Neural cell (in vitro differentiated cells): ENCODE measurements around the gene NCOR1. TPM values are rescaled to one million over a fixed set of nuclear protein-coding genes. Genes with fewer than 3 reads are reported as not detected.
"Not testable (repeated sequence)": the region's sequence is repeated elsewhere in the genome, so short reads cannot be mapped to it uniquely, and the experiment has no call there.

ENCODE experiments used
- H2AFZ ChIP-seq: fragments of 200-600, 300-800 bp; sonication (generic), shearing (Covaris generic); 2 replicates; pipeline ENCODE4 v1.6.0; 2014; ENCODE audit warnings: low read depth, mild to moderate bottlenecking, antibody characterized with exemption, low read length, moderate library complexity
- H3F3A ChIP-seq: fragments of 200-600 bp; shearing (Covaris generic); 2 replicates; pipeline ENCODE4 v1.6.1; 2016; ENCODE audit warnings: mild to moderate bottlenecking, moderate library complexity, mixed read lengths, antibody characterized with exemption, low read length; ENCODE audit not compliant: insufficient read depth, poor library complexity, severe bottlenecking
- H3K27ac ChIP-seq: fragments of 200-600, 300-800 bp; sonication (generic), shearing (Covaris generic); 2 replicates; pipeline ENCODE4 v1.5.1; 2014; ENCODE audit warnings: mild to moderate bottlenecking, low read length, moderate library complexity
- H3K27me3 ChIP-seq: fragments of 300-800, 200-600 bp; sonication (generic), shearing (Covaris generic); 2 replicates; pipeline ENCODE4 v1.6.0; 2014; ENCODE audit warnings: mild to moderate bottlenecking, low read depth, low read length, moderate library complexity; ENCODE audit not compliant: insufficient read depth
- H3K36me3 ChIP-seq: fragments of 300-800, 200-600 bp; sonication (generic), shearing (Covaris generic); 2 replicates; pipeline ENCODE4 v1.5.1; 2014; ENCODE audit warnings: mild to moderate bottlenecking, antibody characterized with exemption, low read length, moderate library complexity; ENCODE audit not compliant: insufficient read depth
- H3K4me2 ChIP-seq: fragments of 300-800, 200-600 bp; sonication (generic), shearing (Covaris generic); 2 replicates; pipeline ENCODE4 v1.6.0; 2014; ENCODE audit warnings: mild to moderate bottlenecking, low read length
- H3K4me3 ChIP-seq: fragments of 300-800, 200-600 bp; sonication (generic), shearing (Covaris generic); 2 replicates; pipeline ENCODE4 v1.5.1; 2014; ENCODE audit warnings: mild to moderate bottlenecking, low read length, moderate library complexity
- H3K79me2 ChIP-seq: fragments of 200-600 bp; shearing (Covaris generic); replicated peaks from 2 replicates; pipeline ENCODE4 v1.6.0; 2014; ENCODE audit warnings: mild to moderate bottlenecking, low read length, moderate library complexity; ENCODE audit not compliant: insufficient read depth
- H3K9ac ChIP-seq: fragments of 300-800, 200-600 bp; sonication (generic), shearing (Covaris generic); 2 replicates; pipeline ENCODE4 v1.6.1; 2016; ENCODE audit warnings: mild to moderate bottlenecking, low read length, mixed read lengths
- H3K9me2 ChIP-seq: fragments of 200-600 bp; shearing (Covaris generic); 2 replicates; pipeline ENCODE4 v1.6.1; 2016; ENCODE audit warnings: mild to moderate bottlenecking, low read length, mixed read lengths; ENCODE audit not compliant: insufficient read depth
- H3K9me3 ChIP-seq: fragments of 200-600, 300-800 bp; sonication (generic), shearing (Covaris generic); 2 replicates; pipeline ENCODE4 v1.6.1; 2016; ENCODE audit warnings: mild to moderate bottlenecking, mixed run types, low read length, moderate library complexity, mixed read lengths
- H4K20me1 ChIP-seq: fragments of 200-600 bp; shearing (Covaris generic); 2 replicates; pipeline ENCODE4 v1.6.1; 2016; ENCODE audit warnings: mild to moderate bottlenecking, mixed run types; ENCODE audit not compliant: insufficient read depth
- CTCF ChIP-seq: fragments of 450-650 bp; IDR thresholded peaks from 2 replicates; pipeline ENCODE4 v1.5.1; 2014; ENCODE audit warnings: antibody characterized with exemption, mild to moderate bottlenecking, moderate library complexity; ENCODE audit not compliant: poor library complexity, severe bottlenecking
- EP300 ChIP-seq: fragments of 450-650 bp; conservative IDR thresholded peaks from 2 replicates; pipeline ENCODE4 v1.6.1; 2014; ENCODE audit warnings: antibody characterized with exemption, mild to moderate bottlenecking, moderate library complexity; ENCODE audit not compliant: poor library complexity, severe bottlenecking
- EZH2 ChIP-seq: fragments of 200-600, 300-800 bp; shearing (Covaris generic), sonication (generic); IDR thresholded peaks from 2 replicates; pipeline ENCODE4 v1.6.1; 2014; ENCODE audit warnings: antibody characterized with exemption, low read length, borderline replicate concordance, mild to moderate bottlenecking; ENCODE audit not compliant: insufficient read depth, poor library complexity, severe bottlenecking
- MXI1 ChIP-seq: fragments of 450-650 bp; conservative IDR thresholded peaks from 2 replicates; pipeline ENCODE4 v1.6.1; 2014; ENCODE audit warnings: antibody characterized with exemption, mild to moderate bottlenecking; ENCODE audit not compliant: poor library complexity, severe bottlenecking
- POLR2AphosphoS5 ChIP-seq: IDR thresholded peaks from 2 replicates; pipeline ENCODE4 v1.6.1; 2012
- RAD21 ChIP-seq: fragments of 450-650 bp; conservative IDR thresholded peaks from 2 replicates; pipeline ENCODE4 v1.6.1; 2014; ENCODE audit warnings: antibody characterized with exemption, mild to moderate bottlenecking, moderate library complexity
- REST ChIP-seq: IDR thresholded peaks from 2 replicates; pipeline ENCODE4 v1.6.1; 2012; ENCODE audit warnings: borderline replicate concordance
- TAF1 ChIP-seq: IDR thresholded peaks from 2 replicates; pipeline ENCODE4 v1.6.1; 2012; ENCODE audit warnings: low read depth
- polyA plus RNA-seq: library from polyadenylated mRNA; depleted of rRNA; stranded (reverse); fragments of >200 nt; gene quantifications from 2 replicates; pipeline ENCODE4 v1.2.3, GENCODE V29; 2014

NCOR1 gene
- polyA plus RNA-seq, 1 donor from 2014 or later: 26.9 TPM

GRCh38 chr17:16232391-16232790 is 17.1 kb upstream of the NCOR1 start:
- Histone ChIP-seq H3K4me3 (no peak overlapping the region), H3K4me2 (no peak overlapping the region), H3K27me3 (no peaks in the 10 kb centered on the region), H3K27ac (no peak overlapping the region), H3F3A (no peaks in the 10 kb centered on the region), H3K36me3 (no peaks in the 10 kb centered on the region), H3K9ac (no peak overlapping the region), H2AFZ (no peak overlapping the region), H3K9me2 (no peaks in the 10 kb centered on the region), H4K20me1 (no peaks in the 10 kb centered on the region), H3K79me2 (no peaks in the 10 kb centered on the region), H3K9me3 (no peaks in the 10 kb centered on the region)
- no peak for TF ChIP-seq REST
- TF ChIP-seq POLR2AphosphoS5: no peak

GRCh38 chr17:16229912-16230561 is 14.7 kb upstream of the NCOR1 start:
- not testable (repeated sequence) for H3K4me3 ChIP-seq, H3K9me2 ChIP-seq, H3K27ac ChIP-seq, H2AFZ ChIP-seq, H3K27me3 ChIP-seq, H3K36me3 ChIP-seq, H3K79me2 ChIP-seq, H3K9ac ChIP-seq, H3F3A ChIP-seq, H3K4me2 ChIP-seq, H4K20me1 ChIP-seq, H3K9me3 ChIP-seq

- Histone ChIP-seq H3F3A (no peaks in the 10 kb centered on the region), H3K79me2 (peaks cover 11% of the 10 kb centered on the region), H3K4me2 (no peak overlapping the region), H3K27ac (no peak overlapping the region), H3K9me2 (no peaks in the 10 kb centered on the region), H2AFZ (no peak overlapping the region), H3K9ac (no peak overlapping the region), H3K36me3 (no peaks in the 10 kb centered on the region), H3K27me3 (no peaks in the 10 kb centered on the region), H3K4me3 (no peak overlapping the region), H3K9me3 (no peaks in the 10 kb centered on the region), H4K20me1 (no peaks in the 10 kb centered on the region)
- TF ChIP-seq REST: no peak
- no peak for TF ChIP-seq RAD21
- TF ChIP-seq POLR2AphosphoS5: no peak
- no peak for TF ChIP-seq EZH2
- TF ChIP-seq EP300: no peak
- TF ChIP-seq TAF1: no peak
- TF ChIP-seq CTCF: no peak
- TF ChIP-seq MXI1: no peak
Measured at GRCh38 chr17:16222406-16222805, 7.1 kb upstream of the NCOR1 start.
